ENCODE measurements around the gene MLLT10. TPM values are rescaled to one million over a fixed set of nuclear protein-coding genes. Genes with fewer than 3 reads are reported as not detected.

The MLLT10 gene
- total RNA-seq, 1 experiment from 2014 or later = 45.2 TPM

GRCh38 chr10:21495752-21496342 lies 38.2 kb upstream of the MLLT10 start (continued):
- peak; percentile 62 for TF ChIP-seq POLR2A (IDR thresholded peaks at IDR 0.05; ENCODE audit: borderline replicate concordance, extremely low read depth, insufficient read depth, insufficient read length)
- no peak for TF ChIP-seq CEBPB (IDR thresholded peaks at IDR 0.05; ENCODE audit: low read depth)
- TF ChIP-seq CBX3 (IDR thresholded peaks at IDR 0.05; ENCODE audit: low read depth) = no peak
- no peak for TF ChIP-seq EZH2phosphoT487 (IDR thresholded peaks at IDR 0.05; ENCODE audit: borderline replicate concordance)
- TF ChIP-seq ELF1 (IDR thresholded peaks at IDR 0.05; ENCODE audit: borderline replicate concordance, low read depth) = no peak
- TF ChIP-seq EGR1 (IDR thresholded peaks at IDR 0.05; ENCODE audit: low read depth) = 0 out of 2 replicates have a peak, but pooled peaks have one; percentile 34
- no peak for TF ChIP-seq JUND (IDR thresholded peaks at IDR 0.05)
- TF ChIP-seq ZBTB33 (IDR thresholded peaks at IDR 0.05; ENCODE audit: extremely low read depth, insufficient replicate concordance, low read length) = no peak
- TF ChIP-seq SRF (IDR thresholded peaks at IDR 0.05; ENCODE audit: low read depth) = no peak
- TF ChIP-seq RAD21 (IDR thresholded peaks at IDR 0.05; ENCODE audit: low read depth) = peak; percentile 96
- no peak for TF ChIP-seq FOSL1 (IDR thresholded peaks at IDR 0.05; ENCODE audit: low read depth)
- TF ChIP-seq MAX (IDR thresholded peaks at IDR 0.05) = peak; percentile 87
- TF ChIP-seq ATF3 (IDR thresholded peaks at IDR 0.05) = no peak
- TF ChIP-seq TCF7L2 (IDR thresholded peaks at IDR 0.05; ENCODE audit: borderline replicate concordance, extremely low read depth, insufficient read depth, insufficient read length) = peak; percentile 60
- TF ChIP-seq SP1 (IDR thresholded peaks at IDR 0.05; ENCODE audit: low read depth) = no peak; the same call in 1 of the 2 replicates
